Body of pancreas (tissue), 4 donors: ENCODE measurements around the gene MRPL45. TPM values are rescaled to one million over a fixed set of nuclear protein-coding genes. Genes with fewer than 3 reads are reported as not detected.

Experiments used
- ATAC-seq: fragments of 150-250 bp; one replicate; pipeline ENCODE4 v1.9.1; 2016
- DNase-seq, 4 donors: peaks; one replicate each; pipeline ENCODE4 v3.0.0-alpha.2; 2019
- H3K27ac ChIP-seq, 4 donors: fragments of 200-600 bp; sonication (generic); 1 replicate in 3 of 4; 2 replicates in 1 of 4; pipeline versions ENCODE4 v1.5.1 to v1.6.1; 2016 to 2019; ENCODE audit warnings: mild to moderate bottlenecking in 1 of 4, mixed read lengths in 1 of 4, moderate library complexity in 1 of 4
- H3K27me3 ChIP-seq, 2 donors: fragments of 200-600 bp; sonication (generic); one replicate each; pipeline ENCODE4 v1.6.0; 2016; ENCODE audit warnings: mild to moderate bottlenecking in 1 of 2
- H3K36me3 ChIP-seq, 2 donors: fragments of 200-600 bp; sonication (generic); replicated peaks in 1 of 2; 2 replicates each; pipeline ENCODE4 v1.5.1; 2016; ENCODE audit warnings: low read depth in 2 of 2; ENCODE audit not compliant: insufficient read depth in 1 of 2
- H3K4me1 ChIP-seq: fragments of 200-600 bp; sonication (generic); one replicate; pipeline ENCODE4 v1.6.0; 2016
- H3K4me3 ChIP-seq, 2 donors: fragments of 200-600 bp; sonication (generic); 1 replicate in 1 of 2; 2 replicates in 1 of 2; pipeline ENCODE4 v1.5.1; 2016 to 2019
- H3K9me3 ChIP-seq, 3 donors: fragments of 200-600 bp; sonication (generic); 1 replicate in 2 of 3; 2 replicates in 1 of 3; pipeline ENCODE4 v1.5.1; 2016
- CTCF ChIP-seq, 7 experiments: fragments of 450-650 bp in 4 of 7; fragments of 200-600 bp in 3 of 7; sonication (generic) in 3 of 7; IDR thresholded peaks; one replicate each; pipeline ENCODE4 v1.5.1; 2016 to 2019; ENCODE audit warnings: antibody characterized with exemption in 7 of 7
- POLR2A ChIP-seq, 3 donors: fragments of 450-650 bp; IDR thresholded peaks; one replicate each; pipeline ENCODE4 v1.6.1; 2016; ENCODE audit warnings: antibody characterized with exemption in 3 of 3, mild to moderate bottlenecking in 2 of 3
- WGBS, 2 donors: methylation state at CpG; one replicate each; pipeline ENCODE4 v1.1.5; 2017; 5-methylcytosine and 5-hydroxymethylcytosine counted together
- intact Hi-C: fragments of 100-400 bp; cut with DNase I; formaldehyde crosslinking; loops from one replicate; pipeline ENCODE4 v1.15.1; 2023
- total RNA-seq, 2 donors: library from RNA; depleted of rRNA; stranded (reverse); fragments of >200 nt; gene quantifications; one replicate each; pipeline ENCODE4 v1.1.0, GENCODE V29; 2016

Gene MRPL45
- total RNA-seq, 2 donors from 2014 or later = 17.9 to 24.7 TPM

GRCh38 chr17:38329284-38329683 is 32.3 kb downstream of the MRPL45 start:
- intact Hi-C loops = no loop called here
- TF ChIP-seq POLR2A (IDR thresholded peaks at IDR 0.05) = no peak
- no peak for TF ChIP-seq CTCF (IDR thresholded peaks at IDR 0.05)
- 72 to 74% methylated on average over 7 of the region's 7 CpGs for WGBS, 2 donors
- no peaks in the 10 kb centered on the region for H3K27me3 ChIP-seq
- H3K27ac ChIP-seq = no peak overlapping the region
- no peaks in the 10 kb centered on the region for H3K36me3 ChIP-seq
- ATAC-seq = no peak
- no peak for DNase-seq
- H3K4me3 ChIP-seq = no peak overlapping the region
- H3K4me1 ChIP-seq = no peaks in the 10 kb centered on the region
- H3K9me3 ChIP-seq = no peaks in the 10 kb centered on the region

DNA sequence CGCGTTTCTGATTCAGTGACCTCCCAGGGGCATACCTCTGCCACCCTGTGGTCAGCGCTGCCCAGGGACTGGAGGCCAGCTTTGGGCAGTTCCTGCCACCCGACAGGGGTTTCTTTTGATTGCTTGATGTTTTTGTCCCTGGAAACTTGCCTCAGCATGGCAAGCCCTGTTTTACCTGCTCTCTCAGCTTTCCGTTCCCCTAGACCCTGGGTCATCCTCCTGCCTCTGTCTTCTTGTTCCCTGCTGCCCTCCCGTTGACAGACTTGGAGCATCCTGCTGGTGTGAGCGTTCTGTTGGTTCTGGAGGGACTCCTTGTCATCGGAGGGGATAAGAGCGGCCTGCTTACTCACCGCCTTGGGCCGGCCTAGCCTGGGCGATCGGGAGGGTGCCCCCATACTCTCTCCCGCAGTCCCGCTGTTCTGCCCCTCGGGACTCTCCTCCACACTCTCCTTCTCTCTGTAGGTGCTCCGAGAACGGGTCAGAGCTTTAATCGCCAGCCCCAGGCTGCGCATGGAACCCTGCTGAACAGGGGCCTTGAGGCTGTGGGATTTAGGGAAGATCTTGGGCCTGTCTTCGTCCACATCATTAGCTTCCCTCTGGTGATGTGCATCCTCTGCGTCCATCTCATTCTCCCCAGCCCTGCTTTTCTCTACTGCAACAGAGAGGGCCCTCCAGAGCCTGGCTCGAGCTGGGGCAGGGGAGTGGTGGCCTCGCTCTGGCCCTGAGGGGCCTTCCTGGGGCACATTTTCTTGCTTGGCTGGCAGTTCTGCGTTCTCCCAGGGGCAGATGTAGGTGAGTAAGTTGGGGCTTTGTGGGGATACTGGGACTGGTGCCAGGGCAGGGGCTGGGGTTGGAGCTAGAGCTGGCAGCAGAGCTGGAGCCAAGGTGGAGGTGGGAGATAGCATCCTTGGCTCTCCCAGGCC is 33.1 kb downstream of the MRPL45 start:
- no peak for ATAC-seq
- no peaks in the 10 kb centered on the region for H3K27me3 ChIP-seq
- H3K27ac ChIP-seq = no peak overlapping the region
- 74 to 75% methylated on average over 24 to 25 of the region's 25 CpGs for WGBS, 2 donors
- TF ChIP-seq POLR2A (IDR thresholded peaks at IDR 0.05) (no peak), CTCF (IDR thresholded peaks at IDR 0.05) (no peak)
- DNase-seq = no peak
- no peaks in the 10 kb centered on the region for H3K9me3 ChIP-seq
- H3K4me3 ChIP-seq = no peak overlapping the region
- no peaks in the 10 kb centered on the region for H3K4me1 ChIP-seq
- no peaks in the 10 kb centered on the region for H3K36me3 ChIP-seq
- intact Hi-C loops = loop anchor here (10.0 kb wide), 1 partner anchor 155 kb away; no protein-coding TSS in a partner anchor

- no peak for TF ChIP-seq CTCF (IDR thresholded peaks at IDR 0.05)
- TF ChIP-seq POLR2A (IDR thresholded peaks at IDR 0.05) = no peak
- no peak overlapping the region for H3K4me3 ChIP-seq
- no peaks in the 10 kb centered on the region for H3K9me3 ChIP-seq
- H3K27ac ChIP-seq = no peak overlapping the region
- ATAC-seq (no peak), DNase-seq (no peak)
- 74 to 100% methylated on average over 3 to 23 of the region's 23 CpGs for WGBS, 2 donors
- intact Hi-C loops = loop anchor here (10.0 kb wide), 1 partner anchor 154 kb away; no protein-coding TSS in a partner anchor
- H3K27me3 ChIP-seq = no peaks in the 10 kb centered on the region
- H3K36me3 ChIP-seq = no peaks in the 10 kb centered on the region
- H3K4me1 ChIP-seq = no peaks in the 10 kb centered on the region
Measured at GRCh38 chr17:38330941-38331411, 34.0 kb downstream of the MRPL45 start.

DNA sequence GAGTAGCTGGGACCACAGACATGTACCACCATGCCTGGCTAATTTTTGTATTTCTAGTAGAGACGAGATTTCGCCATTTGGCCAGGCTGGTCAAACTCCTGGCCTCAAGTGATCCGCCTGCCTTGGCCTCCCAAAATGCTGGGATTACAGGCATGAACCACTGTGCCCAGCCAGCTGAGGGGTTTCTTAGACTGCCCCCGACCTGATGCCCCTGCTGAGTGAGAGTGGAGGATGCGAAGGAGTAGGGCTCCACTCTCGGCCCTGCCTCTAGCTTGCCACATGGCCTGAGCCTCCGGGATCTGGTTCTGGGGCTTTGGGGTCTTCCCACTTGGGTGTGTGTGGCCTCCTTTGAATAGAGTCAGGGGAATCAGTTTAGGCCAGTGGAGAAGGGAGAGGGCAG is 35.8 kb downstream of the MRPL45 start:
- H3K27ac ChIP-seq = no peak overlapping the region
- intact Hi-C loops = loop anchor here (10.0 kb wide), 1 partner anchor 152 kb away; no protein-coding TSS in a partner anchor
- no peaks in the 10 kb centered on the region for H3K9me3 ChIP-seq
- H3K4me3 ChIP-seq = no peak overlapping the region
- H3K4me1 ChIP-seq = no peaks in the 10 kb centered on the region
- ATAC-seq (no peak), DNase-seq (no peak)
- no peaks in the 10 kb centered on the region for H3K27me3 ChIP-seq
- WGBS, 2 donors = 80 to 92% methylated on average over 5 to 7 of the region's 7 CpGs
- no peaks in the 10 kb centered on the region for H3K36me3 ChIP-seq
- TF ChIP-seq CTCF (IDR thresholded peaks at IDR 0.05) = no peak
- no peak for TF ChIP-seq POLR2A (IDR thresholded peaks at IDR 0.05)
